GM19455 (cell line): ENCODE measurements around the gene PDE8B.
"Not testable (repeated sequence)": the region's sequence is repeated elsewhere in the genome, so short reads cannot be mapped to it uniquely, and the experiment has no call there.

Experiments used
- ATAC-seq: cut with Tn5 transposase; IDR thresholded peaks from one replicate; pipeline ENCODE4 v1.9.1; 2021; ENCODE audit not compliant: unreplicated experiment

PDE8B gene

DNA sequence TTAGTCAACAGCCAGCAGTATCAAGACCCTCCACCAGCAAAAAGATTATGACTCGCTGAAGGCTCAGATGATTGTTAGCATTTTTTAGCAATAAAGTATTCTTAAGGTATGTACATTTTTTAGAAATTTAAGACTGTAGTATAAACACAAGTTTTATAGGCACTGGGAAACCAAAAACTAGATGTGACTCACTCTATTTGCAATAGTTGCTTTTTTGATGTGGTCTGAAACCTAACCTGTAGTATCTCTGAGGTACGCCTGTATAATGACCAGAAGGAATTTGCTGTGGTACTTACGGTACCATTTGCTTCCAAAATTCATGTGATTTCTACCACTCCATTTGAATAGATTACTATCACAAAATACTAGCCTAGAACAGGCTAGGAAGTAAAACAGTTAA, 220.8 kb downstream of the PDE8B start:
- no peak for ATAC-seq

DNA sequence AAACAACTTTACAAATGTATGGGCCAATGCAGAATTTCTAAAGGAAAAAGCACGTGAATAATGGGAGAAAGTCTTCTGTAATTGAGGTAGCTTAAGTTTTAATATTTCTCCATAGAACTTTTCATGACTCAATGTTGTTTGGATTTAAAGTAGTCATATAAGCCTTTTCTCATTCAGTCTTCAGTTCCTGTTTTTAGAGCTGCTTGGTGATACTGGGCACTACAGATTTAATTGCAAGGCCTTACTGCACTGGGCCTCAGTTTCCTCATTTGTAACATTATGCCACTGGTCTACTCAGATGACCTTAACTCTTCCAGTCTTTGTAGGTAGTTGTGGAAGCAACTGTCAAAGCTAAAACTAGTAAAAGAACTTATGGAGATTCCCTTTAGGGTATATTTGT, 221.2 kb downstream of the PDE8B start:
- no peak for ATAC-seq

DNA sequence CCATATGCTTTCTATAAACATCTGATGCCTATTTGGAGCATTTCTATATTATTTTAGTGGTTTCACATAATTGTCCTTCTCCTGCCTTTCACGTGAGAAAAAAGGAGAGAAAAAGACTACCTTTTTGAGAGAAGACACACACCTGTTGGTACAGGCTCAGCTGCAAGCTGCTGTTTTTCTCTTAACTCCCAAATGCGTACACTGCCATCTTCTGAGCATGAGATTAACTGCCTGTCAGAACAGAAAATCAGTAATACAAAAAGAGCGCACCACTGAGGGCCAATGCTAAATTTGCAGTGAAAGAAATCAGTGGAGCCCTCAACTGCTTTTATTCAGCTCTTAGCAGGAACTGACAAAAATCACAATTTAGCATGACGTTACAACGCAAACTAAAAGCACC, 226.7 kb downstream of the PDE8B start:
- ATAC-seq, result no peak

DNA sequence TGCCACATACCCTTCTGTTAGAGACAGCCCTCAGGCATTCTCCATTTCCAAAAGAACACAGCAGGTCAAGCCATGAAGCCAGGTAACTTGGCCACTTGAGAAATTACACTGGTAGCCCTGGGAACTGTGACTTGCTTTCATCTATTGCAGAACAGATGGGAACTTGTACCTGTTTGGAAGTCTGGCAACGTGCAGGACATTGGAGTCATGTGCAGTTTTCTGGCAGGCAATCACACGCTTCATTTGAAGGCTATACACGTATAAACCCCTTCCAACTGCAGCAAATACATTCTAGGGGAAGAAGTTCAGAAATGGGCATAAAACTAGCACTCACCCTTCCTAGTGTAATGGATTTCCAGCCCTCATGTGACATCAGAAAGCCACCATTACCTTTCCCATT, 227.6 kb downstream of the PDE8B start:
- no peak for ATAC-seq

DNA sequence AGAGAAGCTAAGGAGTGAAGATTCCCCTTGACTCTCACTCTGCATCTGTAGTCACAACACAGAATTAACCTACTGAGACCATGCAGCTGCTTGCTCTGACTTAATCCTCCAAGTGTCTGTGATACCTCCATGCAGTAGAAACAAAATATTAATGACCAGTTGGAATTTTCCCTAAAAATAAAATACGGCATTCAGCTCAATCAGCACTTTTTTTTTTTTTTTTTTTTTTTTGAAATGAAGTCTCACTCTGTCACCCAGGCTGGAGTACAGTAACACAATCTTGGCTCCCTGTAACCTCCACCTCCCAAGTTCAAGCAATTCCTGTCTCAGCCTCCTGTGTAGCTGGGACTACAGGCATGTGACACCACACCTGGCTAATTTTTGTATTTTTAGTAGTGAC, 233.2 kb downstream of the PDE8B start:
- ATAC-seq, result no peak

DNA sequence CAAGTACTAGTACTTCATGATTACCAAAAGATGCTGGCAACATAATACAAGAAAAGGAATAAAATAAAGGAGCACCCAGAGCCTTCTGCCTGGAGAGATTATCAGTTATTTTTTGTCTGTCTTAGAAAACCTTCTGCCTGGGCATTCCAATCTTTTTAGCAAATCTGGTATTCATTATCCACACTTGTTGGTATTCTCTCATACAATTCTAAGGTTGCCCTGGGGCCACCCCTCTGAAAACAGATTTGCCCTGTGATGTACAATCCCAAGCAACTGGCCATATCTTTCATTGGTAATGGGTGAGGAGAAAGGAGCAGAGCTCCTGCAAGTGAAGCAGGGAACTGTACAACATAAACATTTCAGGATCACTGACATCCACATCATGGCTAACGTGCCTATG, 233.9 kb downstream of the PDE8B start:
- no peak for ATAC-seq

DNA sequence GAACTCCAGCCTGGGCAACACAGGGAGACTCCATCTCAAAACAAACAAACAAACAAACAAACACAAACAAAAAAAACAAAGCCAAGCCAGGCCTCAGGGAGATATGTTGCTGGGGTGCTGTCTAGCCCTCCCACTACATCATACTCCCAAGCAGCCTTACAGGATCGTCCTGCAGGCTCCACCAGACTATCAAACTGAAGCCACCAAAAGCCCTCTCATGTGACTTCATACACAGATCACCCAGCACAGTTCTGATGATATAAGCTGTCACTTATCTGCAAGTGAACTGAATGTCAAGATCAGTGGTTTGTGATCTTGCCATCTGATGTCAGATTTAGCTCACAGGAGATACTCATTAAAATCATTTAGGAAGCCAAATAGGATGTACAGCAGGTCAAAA, 238.4 kb downstream of the PDE8B start:
- no peak for ATAC-seq

DNA sequence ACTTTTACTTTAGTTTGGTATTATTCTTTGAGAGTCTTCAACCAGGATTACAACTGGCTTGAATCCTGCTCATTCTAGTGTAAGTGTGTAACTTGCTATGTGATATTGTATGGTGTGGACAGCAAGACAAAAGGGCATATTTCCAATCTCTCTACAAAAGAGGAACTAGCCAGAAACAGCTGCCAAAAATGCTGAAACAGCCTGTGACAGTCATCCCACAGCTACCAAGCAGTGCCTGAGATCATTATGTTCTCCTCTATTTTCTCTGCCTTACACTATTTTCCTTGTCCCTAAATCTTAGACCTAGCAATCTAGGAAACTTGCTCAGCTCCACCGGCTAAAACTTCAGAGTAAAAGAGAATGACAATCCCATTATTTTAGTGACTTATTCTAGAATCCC, 238.8 kb downstream of the PDE8B start:
- no peak for ATAC-seq

DNA sequence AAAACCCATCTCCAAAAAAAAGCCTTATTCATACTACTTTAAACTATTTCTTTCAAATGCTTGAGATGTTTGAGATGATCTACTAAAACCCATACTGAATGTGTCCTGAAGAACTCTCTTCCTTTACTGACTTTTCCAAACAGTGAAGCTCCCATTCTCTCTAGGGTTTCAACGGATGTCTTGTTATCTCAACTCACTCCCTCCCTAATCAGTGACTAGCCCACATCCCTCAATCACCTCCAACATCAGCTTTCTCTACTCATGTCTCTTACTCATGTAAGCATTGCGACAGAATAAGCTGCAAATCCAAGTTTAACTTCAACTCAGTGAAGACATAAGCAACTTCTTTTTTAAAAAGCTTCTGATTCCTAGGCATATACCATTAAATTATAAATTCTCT, 239.5 kb downstream of the PDE8B start:
- ATAC-seq, result no peak

DNA sequence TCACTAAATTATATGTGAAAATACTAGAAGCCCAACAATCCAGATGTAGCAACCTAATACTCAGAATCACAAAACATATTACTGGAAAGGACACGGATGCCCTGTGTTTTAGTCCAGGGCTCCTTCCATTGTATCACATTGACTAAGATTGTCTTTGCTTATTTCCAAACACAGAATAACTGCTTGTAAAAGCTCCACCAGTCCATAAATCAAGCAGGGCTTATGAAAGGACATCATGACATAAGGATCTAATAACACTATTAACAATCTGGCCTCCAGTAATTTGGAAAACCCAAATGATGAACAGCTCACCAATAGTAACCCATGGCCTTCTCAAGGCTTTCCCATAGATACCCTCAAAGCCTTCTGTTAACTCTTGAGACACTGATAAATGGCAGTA, 241.9 kb downstream of the PDE8B start:
- no peak for ATAC-seq

DNA sequence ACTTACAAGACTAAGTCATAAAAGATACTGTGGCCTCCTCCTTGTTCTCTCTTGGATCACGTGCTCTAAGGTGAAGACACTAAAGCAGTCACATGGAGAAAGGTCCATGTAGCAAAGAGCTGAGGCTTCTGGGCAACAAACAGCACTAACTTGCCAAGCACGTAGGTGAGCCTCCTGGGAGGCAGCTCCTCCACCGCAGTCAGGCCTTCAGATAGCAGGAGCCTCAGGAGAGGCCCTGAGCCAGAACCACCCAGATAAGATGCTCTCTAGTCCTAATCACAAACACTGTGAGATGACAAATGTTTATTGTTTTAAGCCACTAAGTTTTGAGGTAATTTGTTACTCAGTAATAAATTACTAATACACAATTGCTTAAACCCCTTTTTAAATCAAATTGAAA, 243.6 kb downstream of the PDE8B start:
- ATAC-seq, result no peak

DNA sequence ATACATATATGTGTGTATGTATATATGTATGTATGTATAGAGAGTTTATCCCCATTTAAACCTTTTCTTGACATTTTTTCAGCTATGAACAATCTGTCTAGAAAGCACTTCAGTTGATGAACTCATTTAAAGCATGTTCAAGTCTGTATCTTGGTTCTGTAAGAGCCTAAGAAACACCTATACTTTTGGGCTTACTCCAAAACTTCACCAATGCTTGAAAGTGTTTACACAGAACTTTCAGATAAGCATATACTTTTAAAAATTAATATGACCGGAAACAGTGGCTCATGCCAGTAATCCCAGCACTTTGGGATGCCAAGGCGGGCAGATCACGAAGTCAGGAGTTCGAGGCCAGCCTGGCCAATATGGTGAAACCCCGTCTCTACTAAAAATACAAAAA, 250.8 kb downstream of the PDE8B start:
- no peak for ATAC-seq

DNA sequence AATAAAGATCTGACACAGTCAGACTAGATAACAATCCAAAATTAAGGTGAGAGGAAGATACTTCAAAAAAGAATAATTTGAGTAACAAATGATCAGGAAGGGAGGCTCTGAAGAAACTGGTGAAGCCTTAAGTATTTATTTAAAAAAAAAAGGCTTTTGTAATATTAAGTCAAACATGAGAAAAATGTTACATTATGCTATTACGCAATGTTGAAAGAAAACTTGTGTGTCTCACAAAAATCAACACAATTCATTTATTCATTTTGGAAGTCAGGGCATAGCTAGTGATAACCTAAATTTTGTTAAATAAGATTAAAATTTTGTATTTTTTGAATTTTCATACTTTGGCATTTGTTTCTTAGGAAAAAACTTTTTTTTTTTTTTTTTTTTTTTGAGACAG, 253.4 kb downstream of the PDE8B start:
- no peak for ATAC-seq

DNA sequence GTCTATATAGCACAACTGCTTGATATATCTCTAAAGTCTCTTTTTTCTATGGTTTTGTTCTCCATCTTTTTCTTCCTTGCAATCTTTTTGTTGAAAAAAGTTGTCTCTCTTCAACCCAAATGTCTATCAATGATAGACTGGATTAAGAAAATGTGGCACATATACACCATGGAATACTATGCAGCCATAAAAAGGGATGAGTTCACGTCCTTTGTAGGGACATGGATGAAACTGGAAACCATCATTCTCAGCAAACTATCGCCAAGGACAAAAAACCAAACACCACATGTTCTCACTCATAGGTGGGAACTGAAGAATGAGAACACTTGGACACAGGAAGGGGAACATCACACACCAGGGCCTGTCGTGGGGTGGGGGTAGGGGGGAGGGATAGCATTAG, 258.4 kb downstream of the PDE8B start:
- not testable (repeated sequence) for ATAC-seq

DNA sequence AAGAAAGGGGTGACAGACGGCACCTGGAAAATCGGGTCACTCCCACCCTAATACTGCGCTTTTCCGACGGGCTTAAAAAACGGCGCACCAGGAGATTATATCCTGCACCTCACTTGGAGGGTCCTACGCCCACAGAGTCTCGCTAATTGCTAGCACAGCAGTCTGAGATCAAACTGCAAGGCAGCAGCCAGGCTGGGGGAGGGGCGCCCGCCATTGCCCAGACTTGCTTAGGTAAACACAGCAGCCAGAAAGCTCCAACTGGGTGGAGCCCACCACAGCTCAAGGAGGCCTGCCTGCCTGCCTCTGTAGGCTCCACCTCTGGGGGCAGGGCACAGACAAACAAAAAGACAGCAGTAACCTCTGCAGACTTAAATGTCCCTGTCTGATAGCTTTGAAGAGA, 264.6 kb downstream of the PDE8B start:
- ATAC-seq, result not testable (repeated sequence)
